Rectal smooth muscle tissue (tissue), 1 donor: ENCODE measurements around the gene FBXO45.
"Not testable (repeated sequence)": the region's sequence is repeated elsewhere in the genome, so short reads cannot be mapped to it uniquely, and the experiment has no call there.

ENCODE experiments used
- H3K27ac ChIP-seq: one replicate; pipeline ENCODE4 v1.7.0; 2013; ENCODE audit warnings: low read depth, low read length, inconsistent platforms
- H3K27me3 ChIP-seq: one replicate; pipeline ENCODE4 v1.7.0; 2013; ENCODE audit warnings: low read length; ENCODE audit not compliant: control insufficient read depth, insufficient read depth
- H3K36me3 ChIP-seq: one replicate; pipeline ENCODE4 v1.7.0; 2013; ENCODE audit warnings: low read length; ENCODE audit not compliant: control insufficient read depth, insufficient read depth
- H3K4me1 ChIP-seq: one replicate; pipeline ENCODE4 v1.7.0; 2013; ENCODE audit warnings: low read length; ENCODE audit not compliant: control insufficient read depth, insufficient read depth
- H3K4me3 ChIP-seq: one replicate; pipeline ENCODE4 v1.7.0; 2013; ENCODE audit warnings: low read length
- H3K9ac ChIP-seq: one replicate; pipeline ENCODE4 v1.7.0; 2013; ENCODE audit warnings: low read length

FBXO45 gene

GRCh38 chr3:196541684-196542445 lies 26.6 kb upstream of the FBXO45 start:
- H3K4me1 ChIP-seq = no peaks in the 10 kb centered on the region
- no peaks in the 10 kb centered on the region for H3K27me3 ChIP-seq
- no peak overlapping the region for H3K4me3 ChIP-seq
- no peaks in the 10 kb centered on the region for H3K36me3 ChIP-seq
- no peak overlapping the region for H3K9ac ChIP-seq
- no peak overlapping the region for H3K27ac ChIP-seq

GRCh38 chr3:196544491-196544992 lies 23.9 kb upstream of the FBXO45 start:
- Histone ChIP-seq H3K27me3 (no peaks in the 10 kb centered on the region), H3K4me1 (no peaks in the 10 kb centered on the region), H3K9ac (no peak overlapping the region), H3K27ac (no peak overlapping the region), H3K36me3 (no peaks in the 10 kb centered on the region), H3K4me3 (no peak overlapping the region)

- Histone ChIP-seq H3K36me3 (no peaks in the 10 kb centered on the region), H3K9ac (no peak overlapping the region), H3K27ac (no peak overlapping the region)
Measured at GRCh38 chr3:196546537-196546936, 21.9 kb upstream of the FBXO45 start.

GRCh38 chr3:196547067-196547466 lies 21.4 kb upstream of the FBXO45 start:
- H3K27ac ChIP-seq = no peak overlapping the region

More at GRCh38 chr3:196546537-196546936, 21.9 kb upstream of the FBXO45 start:
- no peaks in the 10 kb centered on the region for H3K27me3 ChIP-seq
- no peak overlapping the region for H3K4me3 ChIP-seq
- H3K4me1 ChIP-seq = no peaks in the 10 kb centered on the region

GRCh38 chr3:196549312-196549711 lies 19.1 kb upstream of the FBXO45 start:
- not testable (repeated sequence) for H3K27ac ChIP-seq, H3K4me3 ChIP-seq, H3K27me3 ChIP-seq, H3K4me1 ChIP-seq, H3K36me3 ChIP-seq, H3K9ac ChIP-seq

More at GRCh38 chr3:196547067-196547466, 21.4 kb upstream of the FBXO45 start:
- Histone ChIP-seq H3K4me1 (no peaks in the 10 kb centered on the region), H3K36me3 (no peaks in the 10 kb centered on the region), H3K27me3 (no peaks in the 10 kb centered on the region), H3K9ac (no peak overlapping the region), H3K4me3 (no peak overlapping the region)

GRCh38 chr3:196550172-196550571 lies 18.3 kb upstream of the FBXO45 start:
- H3K36me3 ChIP-seq, H3K27me3 ChIP-seq, H3K4me3 ChIP-seq, H3K9ac ChIP-seq, H3K4me1 ChIP-seq, H3K27ac ChIP-seq: not testable (repeated sequence)

- Histone ChIP-seq H3K4me3 (no peak overlapping the region), H3K9ac (no peak overlapping the region), H3K27me3 (no peaks in the 10 kb centered on the region), H3K27ac (no peak overlapping the region), H3K4me1 (no peaks in the 10 kb centered on the region), H3K36me3 (peaks cover 1% of the 10 kb centered on the region)
Measured at GRCh38 chr3:196552253-196552652, 16.2 kb upstream of the FBXO45 start.

GRCh38 chr3:196553551-196553950 lies 14.9 kb upstream of the FBXO45 start:
- Histone ChIP-seq H3K4me3 (no peak overlapping the region), H3K4me1 (no peaks in the 10 kb centered on the region), H3K36me3 (peaks cover 2% of the 10 kb centered on the region), H3K9ac (no peak overlapping the region), H3K27ac (no peak overlapping the region), H3K27me3 (no peaks in the 10 kb centered on the region)

GRCh38 chr3:196554205-196554604 lies 14.3 kb upstream of the FBXO45 start:
- no peaks in the 10 kb centered on the region for H3K4me1 ChIP-seq
- no peak overlapping the region for H3K27ac ChIP-seq
- no peak overlapping the region for H3K4me3 ChIP-seq
- H3K36me3 ChIP-seq = peaks cover 7% of the 10 kb centered on the region
- H3K27me3 ChIP-seq = no peaks in the 10 kb centered on the region
- H3K9ac ChIP-seq = no peak overlapping the region

- Histone ChIP-seq H3K4me1 (no peaks in the 10 kb centered on the region), H3K36me3 (peaks cover 9% of the 10 kb centered on the region), H3K27me3 (no peaks in the 10 kb centered on the region), H3K9ac (no peak overlapping the region), H3K27ac (no peak overlapping the region), H3K4me3 (no peak overlapping the region)
Measured at GRCh38 chr3:196555295-196555694, 13.2 kb upstream of the FBXO45 start.

- no peaks in the 10 kb centered on the region for H3K27me3 ChIP-seq
- H3K9ac ChIP-seq = no peak overlapping the region
- H3K4me1 ChIP-seq = no peaks in the 10 kb centered on the region
- peaks cover 12% of the 10 kb centered on the region for H3K36me3 ChIP-seq
- no peak overlapping the region for H3K4me3 ChIP-seq
- H3K27ac ChIP-seq = no peak overlapping the region
Measured at GRCh38 chr3:196557236-196557635, 11.2 kb upstream of the FBXO45 start.

- H3K4me3 ChIP-seq = no peak overlapping the region
- H3K36me3 ChIP-seq = peaks cover 12% of the 10 kb centered on the region
- H3K27me3 ChIP-seq = no peaks in the 10 kb centered on the region
- no peak overlapping the region for H3K27ac ChIP-seq
- no peak overlapping the region for H3K9ac ChIP-seq
- no peaks in the 10 kb centered on the region for H3K4me1 ChIP-seq
Measured at GRCh38 chr3:196558476-196558875, 10.0 kb upstream of the FBXO45 start.

- Histone ChIP-seq H3K36me3 (peaks cover 12% of the 10 kb centered on the region), H3K9ac (no peak overlapping the region), H3K4me3 (no peak overlapping the region), H3K27ac (no peak overlapping the region), H3K27me3 (no peaks in the 10 kb centered on the region), H3K4me1 (no peaks in the 10 kb centered on the region)
Measured at GRCh38 chr3:196559826-196560225, 8.6 kb upstream of the FBXO45 start.
